Astrocyte of the cerebellum (primary cell): ENCODE measurements around the gene TOR4A.

Experiments used
- DNase-seq: peaks from one replicate; pipeline ENCODE4 v3.0.0-alpha.2; 2011; ENCODE audit warnings: low read depth
- H3K4me3 ChIP-seq: 2 replicates; pipeline ENCODE4 v1.5.1; 2011; ENCODE audit warnings: mild to moderate bottlenecking, low read depth, low read length, moderate library complexity
- CTCF ChIP-seq: IDR thresholded peaks from 2 replicates; pipeline ENCODE4 v1.5.1; 2012; ENCODE audit warnings: low read length, low read depth, moderate library complexity, mild to moderate bottlenecking; ENCODE audit errors: missing control alignments
- in situ Hi-C: cut with HindIII; loops from 2 replicates; pipeline ENCODE4 v1.10.0; 2017; ENCODE audit warnings: low sequenced_read_pairs

TOR4A gene

GRCh38 chr9:137305798-137306065 is 28.2 kb downstream of the TOR4A start:
- no peak overlapping the region for H3K4me3 ChIP-seq
- no peak for DNase-seq
- in situ Hi-C loops: no loop called here
- no peak for TF ChIP-seq CTCF

GRCh38 chr9:137306066-137306849 is 28.7 kb downstream of the TOR4A start:
- DNase-seq: no peak
- no peak overlapping the region for H3K4me3 ChIP-seq
- in situ Hi-C loops: no loop called here
- no peak for TF ChIP-seq CTCF

- in situ Hi-C loops: no loop called here
- H3K4me3 ChIP-seq: no peak overlapping the region
- DNase-seq: no peak
- TF ChIP-seq CTCF: no peak
Observed at GRCh38 chr9:137306850-137307254, 29.3 kb downstream of the TOR4A start.

GRCh38 chr9:137307255-137308056 is 29.9 kb downstream of the TOR4A start:
- no peak for TF ChIP-seq CTCF
- in situ Hi-C loops: no loop called here
- DNase-seq: no peak
- H3K4me3 ChIP-seq: no peak overlapping the region

GRCh38 chr9:137308057-137308619 is 30.6 kb downstream of the TOR4A start:
- no peak for TF ChIP-seq CTCF
- in situ Hi-C loops: no loop called here
- no peak overlapping the region for H3K4me3 ChIP-seq
- no peak for DNase-seq

GRCh38 chr9:137309368-137310188 is 32.1 kb downstream of the TOR4A start:
- in situ Hi-C loops: loop anchor here (5.0 kb wide), 1 partner anchor 108 kb away; no protein-coding TSS in a partner anchor
- no peak for DNase-seq
- no peak overlapping the region for H3K4me3 ChIP-seq
- no peak for TF ChIP-seq CTCF
